Activated CD4-positive, CD25-positive, alpha-beta regulatory T cell treated with anti-CD3 and anti-CD28 coated beads, Interleukin-2, amount 50 U/mL, for 24 hours (primary cell): ENCODE measurements around the gene NEXN.
"Not testable (repeated sequence)": the region's sequence is repeated elsewhere in the genome, so short reads cannot be mapped to it uniquely, and the experiment has no call there.

ENCODE experiments used
- ATAC-seq, 2 donors: fragments of 150-1000 bp; cut with Tn5 transposase; one replicate each; pipeline ENCODE4 v1.10.0; 2021; ENCODE audit warnings: mild to moderate bottlenecking in 1 of 2, moderate library complexity in 1 of 2

Gene NEXN

DNA sequence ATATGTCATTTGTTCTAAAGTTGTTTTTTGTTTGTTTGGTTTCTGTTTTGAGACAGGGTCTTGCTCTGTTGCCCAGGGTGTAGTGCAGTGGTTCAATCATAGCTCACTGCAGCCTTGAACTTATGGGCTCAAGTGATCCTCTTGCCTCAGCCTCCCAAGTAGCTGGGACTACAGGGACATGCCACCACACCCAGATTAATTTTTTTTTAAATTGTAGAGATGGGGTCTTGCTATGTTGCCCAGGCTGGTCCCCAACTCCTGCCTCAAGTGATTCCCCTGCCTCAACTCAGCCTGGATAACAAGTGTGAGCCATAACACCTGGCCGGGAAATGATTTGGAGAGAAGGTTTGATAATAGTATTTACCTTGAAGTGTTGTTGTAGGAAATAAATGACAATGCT, 18.2 kb downstream of the NEXN start:
- ATAC-seq = no peak

DNA sequence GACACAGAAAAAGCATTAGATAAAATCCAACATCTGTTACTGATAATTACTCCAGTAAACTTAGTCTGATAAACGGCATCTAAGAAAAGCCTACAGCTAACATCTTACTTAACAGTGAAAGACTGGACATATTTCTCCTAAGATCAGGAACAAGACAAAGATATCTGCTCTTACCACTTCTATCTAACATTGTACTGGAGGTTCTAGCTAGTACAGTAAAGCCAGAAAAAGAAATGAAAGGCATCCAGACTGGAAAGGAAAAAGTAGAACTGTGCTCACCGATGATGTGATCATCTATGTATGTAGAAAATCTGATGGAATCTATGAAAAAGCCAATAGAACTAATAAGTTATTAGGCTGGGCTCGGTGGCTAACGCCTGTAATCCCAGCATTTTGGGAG, 21.7 kb downstream of the NEXN start:
- ATAC-seq = no peak

DNA sequence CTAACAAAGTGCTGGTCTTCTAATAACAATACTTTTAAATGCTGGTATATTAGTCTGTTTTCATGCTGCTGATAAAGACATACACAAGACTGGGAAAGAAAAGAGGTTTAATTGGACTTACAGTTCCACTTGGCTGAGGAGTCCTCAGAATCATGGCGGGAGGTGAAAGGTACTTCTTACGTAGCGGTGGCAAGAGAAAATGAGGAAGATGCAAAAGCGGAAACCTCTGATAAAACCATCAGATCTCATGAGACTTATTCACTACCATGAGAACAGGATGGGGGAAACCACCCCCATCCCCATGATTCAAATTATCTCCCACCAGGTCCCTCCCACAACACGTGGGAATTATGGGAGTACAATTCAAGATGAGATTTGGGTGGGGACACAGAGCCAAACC, 30.5 kb downstream of the NEXN start:
- not testable (repeated sequence) for ATAC-seq

DNA sequence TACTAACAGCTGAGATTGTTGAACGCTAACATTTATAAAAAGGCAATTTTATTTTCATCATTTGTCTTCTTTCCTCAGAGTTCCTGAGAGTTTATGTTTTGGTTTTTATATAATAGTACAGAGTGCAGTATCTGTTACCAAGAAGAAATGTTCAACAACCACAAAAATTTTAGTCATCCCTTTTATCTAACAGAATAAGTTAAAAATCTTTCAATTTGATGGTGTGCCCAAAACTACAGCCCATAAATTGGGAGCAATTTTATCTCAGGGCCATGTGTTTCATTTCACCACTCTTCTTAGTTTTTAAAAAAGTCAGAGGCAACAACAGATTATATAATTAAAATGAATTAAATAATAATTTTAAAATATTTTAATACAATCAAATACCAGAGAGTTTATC, 37.1 kb downstream of the NEXN start:
- no peak for ATAC-seq

DNA sequence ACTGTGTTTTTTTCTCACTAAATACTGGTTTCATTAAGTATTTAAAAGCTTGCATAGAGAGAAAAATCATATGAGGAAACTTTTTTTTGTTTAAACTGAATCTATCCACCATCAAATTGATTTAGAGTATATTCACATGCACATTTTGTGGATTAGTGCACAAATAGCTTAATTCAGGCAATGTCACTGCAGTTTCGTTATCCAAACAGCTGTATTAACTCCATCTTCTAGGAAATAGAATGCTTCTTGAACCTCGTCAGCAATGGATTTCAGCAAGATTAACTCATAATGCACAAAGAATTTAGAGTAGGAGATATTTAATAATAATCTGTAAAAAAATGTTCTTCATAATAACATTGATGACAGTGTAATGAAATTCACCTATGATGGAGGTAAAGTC, 37.5 kb downstream of the NEXN start:
- no peak for ATAC-seq

DNA sequence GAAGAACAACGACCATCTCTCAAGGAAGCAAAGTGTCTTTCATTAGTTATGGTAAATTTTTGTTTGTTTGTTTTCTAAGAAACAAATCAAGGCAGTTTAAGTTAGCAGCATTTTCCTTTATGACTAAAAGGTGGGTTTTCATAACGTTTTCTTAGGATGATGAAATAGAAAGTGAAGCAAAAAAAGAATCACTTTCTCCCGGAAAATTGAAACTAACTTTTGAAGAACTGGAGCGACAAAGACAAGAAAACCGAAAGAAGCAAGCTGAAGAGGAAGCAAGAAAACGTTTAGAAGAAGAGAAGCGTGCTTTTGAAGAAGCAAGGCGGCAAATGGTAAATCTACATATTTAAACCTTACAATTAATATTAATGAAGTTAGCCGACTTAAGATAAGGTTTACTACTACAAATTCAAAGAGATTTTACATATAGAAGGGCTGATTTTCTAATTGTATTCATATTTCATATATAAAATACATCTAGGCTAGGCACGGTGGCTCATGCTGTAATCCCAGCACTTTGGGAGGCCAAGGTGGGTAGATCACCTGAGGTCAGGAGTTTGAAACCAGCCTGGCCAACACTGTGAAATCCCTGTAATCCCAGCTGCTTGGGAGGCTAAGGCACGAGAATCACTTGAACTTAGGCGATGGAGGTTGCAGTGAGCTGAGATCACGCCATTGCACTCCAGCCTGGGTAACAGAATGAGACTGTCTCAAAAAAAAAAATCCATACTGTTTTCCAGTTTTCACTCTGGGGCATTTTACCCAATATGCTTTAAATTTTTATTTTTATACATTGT, 38.3 kb downstream of the NEXN start:
- ATAC-seq = peak in 1 of 2 donors; percentile 7

DNA sequence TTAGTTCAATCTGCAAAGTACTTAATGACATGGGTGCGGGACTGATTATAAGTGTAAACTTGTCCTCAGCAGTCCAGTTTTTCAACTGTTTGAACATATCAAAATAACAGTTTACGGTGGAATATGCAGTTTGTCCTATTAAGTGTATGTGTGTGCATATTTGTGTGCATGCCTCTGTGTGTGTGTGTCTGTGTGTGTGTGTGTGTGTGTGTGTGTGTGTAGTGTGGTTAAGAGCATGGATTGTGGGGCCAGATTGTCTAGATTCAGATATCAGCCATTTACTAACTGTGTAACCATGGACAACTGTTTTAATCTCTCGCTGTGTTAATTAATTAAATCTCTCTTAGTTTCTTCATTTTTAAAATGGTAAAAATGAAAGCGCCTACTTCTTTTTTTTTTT, 39.0 kb downstream of the NEXN start:
- no peak for ATAC-seq

DNA sequence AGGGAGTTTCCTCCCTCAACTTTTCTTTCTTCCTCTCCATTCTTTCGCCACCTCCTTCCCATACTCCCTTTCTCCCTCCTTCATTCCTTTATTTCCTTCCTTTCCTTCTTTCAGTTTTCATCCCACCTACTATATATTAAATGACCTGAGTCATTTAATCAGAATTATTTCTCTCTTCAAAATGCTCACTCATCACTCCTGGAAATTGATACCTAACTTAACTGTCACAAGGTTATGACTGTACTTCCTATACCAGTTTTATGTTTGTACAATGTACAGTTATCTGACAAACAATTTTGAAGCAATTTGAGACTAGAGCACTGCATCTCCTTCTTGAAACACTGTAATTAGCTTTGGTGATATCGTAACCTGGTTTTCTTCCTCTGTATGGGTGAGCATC, 41.4 kb downstream of the NEXN start:
- ATAC-seq = no peak

DNA sequence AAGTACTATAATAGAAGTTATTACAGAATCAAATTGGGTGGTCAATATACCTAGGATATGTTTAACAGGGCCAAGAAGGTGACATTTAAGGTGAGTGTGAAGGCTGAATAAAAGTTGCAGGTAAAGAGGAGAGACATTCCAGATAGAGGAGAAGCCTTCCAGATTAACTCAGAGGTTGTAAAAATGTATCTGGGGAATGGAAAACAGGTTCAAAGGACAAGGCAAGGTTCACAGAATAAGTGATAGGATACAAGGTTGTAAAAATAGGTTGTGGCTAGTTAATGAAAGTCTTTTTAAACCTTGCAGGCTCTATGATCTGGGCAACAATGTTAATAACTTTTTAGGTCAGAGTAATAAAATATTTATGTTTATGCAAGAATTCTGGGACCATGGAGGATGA, 50.2 kb downstream of the NEXN start:
- ATAC-seq = no peak

DNA sequence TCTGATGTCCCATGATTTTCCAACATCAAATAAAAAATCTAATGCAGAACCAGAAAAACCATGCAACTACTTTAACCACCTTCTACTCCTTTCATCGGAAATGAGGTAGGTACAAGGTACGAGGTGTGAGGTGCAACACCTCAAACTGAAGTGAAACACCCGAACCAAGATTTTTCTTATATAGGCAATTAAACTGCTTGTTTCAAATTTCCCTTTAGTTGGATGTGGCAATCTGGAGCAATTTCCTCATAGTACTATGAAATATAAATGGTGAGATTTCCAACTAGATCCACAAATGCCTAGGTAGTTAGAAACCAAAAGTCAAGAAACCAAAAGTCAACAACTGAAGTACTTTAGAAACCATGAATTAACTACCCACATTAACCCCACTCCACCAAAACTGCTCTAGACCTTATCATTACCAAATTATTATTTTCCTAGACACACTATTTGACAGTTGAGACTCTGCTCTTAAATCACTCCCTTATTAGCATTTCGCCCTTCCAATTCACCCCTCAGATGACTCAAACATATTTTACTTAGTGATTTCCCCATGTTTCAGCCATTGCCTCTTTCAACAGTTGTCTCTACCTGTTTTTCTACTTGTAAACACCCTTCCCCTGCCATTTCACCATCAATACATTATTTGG, 52.6 kb downstream of the NEXN start:
- ATAC-seq = peak in 1 of 2 donors; percentile 55

DNA sequence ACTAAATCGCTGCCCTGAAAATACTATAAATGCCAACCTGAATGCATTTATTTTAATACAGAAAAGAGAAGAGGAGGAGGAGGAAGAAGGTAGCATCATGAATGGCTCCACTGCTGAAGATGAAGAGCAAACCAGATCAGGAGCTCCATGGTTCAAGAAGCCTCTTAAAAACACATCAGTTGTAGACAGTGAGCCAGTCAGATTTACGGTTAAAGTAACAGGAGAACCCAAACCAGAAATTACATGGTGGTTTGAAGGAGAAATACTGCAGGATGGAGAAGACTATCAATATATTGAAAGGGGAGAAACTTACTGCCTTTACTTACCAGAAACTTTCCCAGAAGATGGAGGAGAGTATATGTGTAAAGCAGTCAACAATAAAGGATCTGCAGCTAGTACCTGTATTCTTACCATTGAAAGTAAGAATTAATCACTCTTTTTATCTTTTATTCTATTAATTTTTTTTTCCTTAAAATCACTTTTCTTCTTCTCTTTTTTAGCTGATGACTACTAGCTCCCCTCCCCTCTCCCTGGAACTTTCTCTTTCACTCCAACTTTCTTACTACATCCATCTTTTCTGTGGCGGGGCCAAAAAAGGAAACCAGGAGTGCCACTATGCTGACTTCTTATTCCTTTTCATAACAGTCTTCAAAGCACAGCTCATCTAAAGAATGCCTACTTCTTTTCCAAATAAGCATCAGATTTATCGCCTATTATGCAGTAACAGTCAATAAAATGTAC, 54.1 kb downstream of the NEXN start:
- ATAC-seq = no peak

DNA sequence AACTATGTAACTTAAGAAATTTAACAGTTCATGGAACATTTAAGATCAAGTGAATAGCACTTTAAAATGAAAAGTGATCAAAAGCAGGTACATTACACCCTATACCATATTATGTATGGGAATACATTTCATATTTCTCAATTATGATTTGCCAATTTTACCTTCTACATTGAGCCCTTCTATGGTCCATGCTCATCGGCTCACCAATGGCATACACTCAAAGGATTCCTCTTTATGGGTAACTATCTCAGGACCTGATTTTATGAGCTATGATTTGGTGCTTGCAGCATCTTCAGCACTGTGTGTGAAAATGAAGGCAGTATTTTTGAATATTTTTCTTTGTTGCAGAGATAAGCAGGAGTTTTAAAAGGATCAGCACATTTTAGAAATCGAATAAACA, 56.9 kb downstream of the NEXN start:
- ATAC-seq = no peak

DNA sequence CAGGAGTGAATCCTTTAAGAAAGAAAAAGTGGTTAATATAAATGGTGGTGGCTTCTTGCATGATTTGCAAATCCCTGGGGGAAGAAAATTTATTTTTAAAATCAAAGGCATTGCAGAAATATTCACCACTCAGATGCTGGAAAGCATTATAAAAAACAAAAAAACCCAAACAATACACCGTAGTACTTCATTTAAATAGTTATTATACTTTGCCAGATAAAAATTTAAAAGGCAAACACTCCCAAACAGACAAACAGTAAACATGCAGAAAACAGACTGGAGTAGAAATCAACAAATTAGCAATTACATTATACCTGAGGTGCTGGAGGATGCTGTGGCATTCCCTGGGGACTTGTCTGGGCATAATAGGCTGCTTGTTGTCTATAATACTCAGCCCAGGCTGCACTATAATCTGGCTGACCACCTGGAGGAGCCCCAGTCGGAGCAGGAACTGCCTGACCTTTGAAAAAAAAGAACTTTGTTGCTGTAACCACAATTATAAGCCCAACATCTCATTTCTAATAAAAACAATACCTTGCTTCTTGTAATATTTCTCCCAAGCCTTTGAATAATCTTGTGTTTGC, 60.5 kb downstream of the NEXN start:
- no peak for ATAC-seq

DNA sequence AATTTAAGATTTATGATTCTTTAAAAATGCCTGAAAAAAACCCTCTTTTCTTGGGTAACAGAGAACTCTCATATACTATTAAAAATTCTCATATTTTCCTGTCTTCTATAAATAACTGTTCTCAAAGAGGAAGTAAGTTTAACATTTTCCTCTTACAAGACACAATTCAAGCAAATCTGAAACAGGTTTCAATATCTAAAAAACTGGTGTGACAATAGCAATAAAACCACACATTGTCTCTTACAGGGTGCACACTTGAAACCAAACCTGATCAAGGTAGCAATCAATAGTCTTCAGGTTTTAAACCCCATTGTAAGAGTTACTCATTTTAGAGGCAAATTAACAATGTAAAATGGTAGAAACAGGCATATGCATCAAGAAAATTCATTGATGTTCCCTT, 62.4 kb downstream of the NEXN start:
- peak; percentile 48 to 53 for ATAC-seq

DNA sequence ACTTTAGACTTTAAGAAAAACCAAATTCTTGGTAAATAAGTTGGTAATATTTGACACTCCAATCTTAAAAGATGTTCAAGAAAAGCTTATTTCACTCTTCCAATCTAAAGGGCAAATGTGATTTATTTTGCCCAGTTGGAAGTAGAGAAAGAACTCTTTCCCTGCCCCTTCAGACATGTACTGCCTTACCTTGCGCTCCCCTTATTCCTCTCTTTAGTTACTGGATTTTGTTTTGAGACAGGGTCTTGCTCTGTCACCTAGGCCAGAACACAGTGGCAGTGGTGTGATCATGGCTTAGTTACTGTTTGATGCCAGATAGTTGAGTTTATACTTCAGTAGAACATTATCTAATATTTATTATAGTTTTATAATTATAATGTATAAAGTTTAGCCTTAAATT, 62.9 kb downstream of the NEXN start:
- no peak for ATAC-seq

DNA sequence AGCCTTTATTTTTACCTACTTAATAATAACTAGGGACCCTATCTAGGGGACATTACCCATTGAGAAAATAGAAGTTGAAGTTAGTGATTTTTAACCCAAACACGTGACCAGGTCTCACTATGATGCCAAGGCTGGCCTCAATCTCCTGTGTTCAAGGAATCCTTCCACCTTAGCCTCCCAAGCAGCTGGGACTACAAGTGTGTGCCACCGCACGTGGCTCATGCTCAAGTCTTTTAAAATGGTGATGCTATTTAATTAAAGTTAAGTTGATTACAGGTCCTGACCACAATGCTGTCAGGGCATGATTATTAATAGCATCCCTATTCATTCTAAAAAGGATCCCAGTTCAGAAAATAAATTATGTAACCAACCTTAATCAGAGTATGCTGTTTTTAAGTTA, 65.5 kb downstream of the NEXN start:
- ATAC-seq = no peak

DNA sequence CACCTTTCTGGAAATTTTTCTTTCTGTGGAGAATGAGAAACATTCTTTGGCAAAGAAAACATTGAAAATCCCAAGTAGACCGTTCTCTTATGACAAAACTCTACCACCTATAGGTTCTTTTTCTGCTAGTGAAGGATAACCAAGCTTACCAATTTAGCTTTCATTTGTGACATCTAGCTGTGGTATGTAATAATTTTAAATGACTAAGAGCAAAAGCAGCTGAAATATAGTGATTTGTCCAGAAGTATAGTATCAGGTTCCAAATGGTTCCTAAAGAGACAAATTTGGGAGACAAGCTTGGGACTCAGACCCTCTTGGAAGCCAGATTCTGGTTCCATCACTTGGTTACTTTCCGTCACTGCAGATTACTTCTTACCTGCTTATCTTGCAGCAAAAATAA, 66.1 kb downstream of the NEXN start:
- no peak for ATAC-seq

DNA sequence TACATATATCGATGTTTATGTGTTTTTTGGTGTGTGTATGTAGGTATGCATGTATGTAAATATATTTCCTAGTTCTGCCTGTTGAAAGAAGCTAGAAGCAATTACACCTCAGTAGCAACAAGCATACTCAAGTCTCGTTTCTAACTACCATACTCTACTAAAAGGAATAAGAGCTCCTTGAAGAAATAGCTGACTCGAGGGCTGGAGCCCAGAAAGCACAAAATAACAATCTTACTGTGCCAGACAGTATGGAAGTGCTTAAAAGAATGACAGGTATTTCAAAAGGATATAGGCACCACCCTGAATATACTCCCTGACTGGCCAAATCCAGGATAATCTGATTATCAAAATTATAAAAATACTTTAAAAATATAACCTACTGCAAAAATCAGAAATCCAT, 67.3 kb downstream of the NEXN start:
- ATAC-seq = no peak

DNA sequence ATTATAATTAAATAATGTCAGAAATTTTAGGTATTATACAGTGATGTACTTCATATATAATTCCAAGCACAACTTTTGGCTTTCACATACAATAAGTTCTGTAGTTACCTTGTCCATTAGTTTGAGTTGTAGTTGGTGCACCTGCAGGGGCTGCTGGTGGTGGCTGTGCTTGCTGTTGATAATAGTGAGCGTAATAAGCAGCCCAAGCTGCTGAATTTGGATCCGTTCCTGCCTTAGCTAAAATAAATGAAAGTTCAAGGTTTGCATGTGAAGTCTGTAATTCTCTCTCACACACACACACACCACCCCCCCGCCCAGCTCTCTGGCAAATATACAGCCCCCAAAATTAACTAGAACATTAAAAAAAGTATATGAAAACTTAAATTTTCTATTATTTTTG, 68.0 kb downstream of the NEXN start:
- ATAC-seq = no peak

DNA sequence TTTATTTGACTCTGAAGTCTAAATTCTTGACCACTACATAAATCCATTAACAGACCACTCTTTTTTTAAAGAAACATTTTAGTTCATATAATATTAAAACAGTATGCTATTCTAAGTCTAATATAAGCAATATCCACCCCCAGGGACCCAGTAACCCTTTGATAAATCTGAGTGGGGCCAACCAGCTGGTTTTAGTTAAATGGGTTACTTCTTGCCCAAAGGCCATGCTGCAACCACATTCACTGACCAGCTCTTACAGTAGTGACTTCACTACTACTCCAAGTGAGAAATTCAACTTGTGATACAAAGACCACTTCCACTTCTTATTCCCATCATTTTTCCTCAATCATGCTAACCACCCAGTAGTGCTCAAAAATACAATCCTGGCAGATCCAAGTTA, 70.0 kb downstream of the NEXN start:
- ATAC-seq = no peak

DNA sequence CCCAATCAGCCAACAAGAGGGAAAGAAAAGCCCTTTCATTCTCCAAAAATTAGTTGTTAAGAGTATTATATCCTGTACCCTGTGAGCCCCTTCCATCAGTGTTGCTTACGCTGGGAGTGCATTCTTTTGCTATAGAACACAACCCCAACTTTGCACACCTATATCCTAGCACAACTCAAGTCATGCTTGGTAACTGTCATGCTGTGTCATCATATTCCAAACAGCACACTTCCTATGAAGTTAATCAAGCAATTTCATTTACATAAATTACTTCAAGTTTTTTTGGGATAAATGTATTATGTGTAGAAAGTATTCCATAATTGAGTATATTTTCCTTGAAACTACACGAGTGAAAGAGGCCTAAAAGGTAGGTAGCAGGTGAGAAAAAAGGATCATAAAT, 70.4 kb downstream of the NEXN start:
- ATAC-seq = no peak

DNA sequence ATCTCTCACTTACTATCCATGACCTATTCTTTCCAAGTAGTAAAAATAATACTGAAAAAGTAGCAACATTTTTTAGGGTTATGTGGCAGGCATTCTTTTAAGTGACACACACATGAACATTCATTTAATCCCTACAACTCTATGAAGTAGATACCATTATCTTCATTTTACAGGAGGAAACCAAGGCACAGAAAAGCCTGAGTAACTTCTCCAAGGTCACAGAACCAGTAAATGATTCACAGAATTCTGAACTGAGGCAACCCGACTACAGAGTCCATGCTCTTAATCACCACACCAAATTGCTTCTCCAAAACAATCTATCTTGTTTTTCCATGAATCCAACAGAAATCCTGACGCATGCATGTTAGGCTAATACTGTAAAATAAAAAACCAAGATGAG, 73.0 kb downstream of the NEXN start:
- ATAC-seq = peak; percentile 56 to 74

DNA sequence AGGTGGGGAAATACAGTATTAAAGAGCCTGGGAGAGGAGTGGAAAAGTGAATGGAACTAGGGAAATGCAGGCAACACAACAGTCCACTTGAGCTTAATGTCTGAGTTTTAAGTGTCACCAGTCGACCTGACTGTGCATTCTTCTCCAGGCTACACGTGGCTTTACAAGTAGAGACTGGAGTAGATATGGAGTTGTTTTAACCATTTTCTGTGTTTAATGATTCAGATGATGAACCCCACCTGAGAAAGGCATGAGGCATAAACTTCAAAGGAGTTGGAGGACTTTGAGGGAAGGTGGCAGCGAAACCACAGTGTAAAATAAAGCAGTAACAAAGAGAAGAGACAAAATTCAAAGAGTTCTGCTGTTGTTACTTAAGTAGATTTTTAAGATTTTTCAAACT, 77.9 kb downstream of the NEXN start:
- ATAC-seq = peak; percentile 44 to 46

DNA sequence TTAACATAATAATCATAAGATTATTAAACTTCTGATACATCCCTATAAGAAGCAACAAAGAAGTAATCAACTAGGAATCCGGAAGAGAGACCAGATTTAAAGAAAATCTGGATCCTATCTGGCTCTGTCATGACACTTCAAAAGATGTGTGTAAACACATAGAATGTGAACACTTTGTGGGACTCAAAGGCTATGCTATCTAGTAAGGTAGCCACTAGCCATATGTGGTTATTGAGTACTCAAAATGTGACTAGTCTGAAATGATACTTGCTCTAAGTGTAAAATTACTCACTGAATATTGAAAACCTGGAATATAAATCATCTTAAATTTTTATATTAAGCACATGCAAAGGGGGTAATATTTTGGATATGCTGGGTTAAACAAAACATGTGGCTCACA, 81.8 kb downstream of the NEXN start:
- peak in 1 of 2 donors; percentile 48 for ATAC-seq
